HepG2 (cell line): ENCODE measurements around the gene FBXO7. TPM values are rescaled to one million over a fixed set of nuclear protein-coding genes. Genes with fewer than 3 reads are reported as not detected.

Source experiments
- ARNT ChIP-seq: fragments of 450-650 bp; IDR thresholded peaks from 2 replicates; pipeline ENCODE4 v1.6.1; 2017
- CEBPG ChIP-seq: IDR thresholded peaks from 2 replicates; pipeline ENCODE4 v1.6.1; 2016
- FOXO1 ChIP-seq: sonication (generic); formaldehyde crosslinking; IDR thresholded peaks from 2 replicates; pipeline ENCODE4 v1.4.0; 2020; ENCODE audit warnings: missing genetic modification reagents
- HNF4A ChIP-seq: sonication (generic); formaldehyde crosslinking; IDR thresholded peaks from 2 replicates; pipeline ENCODE4 v1.4.0; 2020; ENCODE audit warnings: missing genetic modification reagents
- KDM1A ChIP-seq: IDR thresholded peaks from 2 replicates; pipeline ENCODE4 v1.6.1; 2016; ENCODE audit warnings: missing compliant biosample characterization
- KDM5B ChIP-seq: sonication (generic); formaldehyde crosslinking; IDR thresholded peaks from 2 replicates; pipeline ENCODE4 v1.4.0; 2020; ENCODE audit warnings: missing genetic modification reagents, mild to moderate bottlenecking, borderline replicate concordance
- KMT2B ChIP-seq: IDR thresholded peaks from 2 replicates; pipeline ENCODE4 v1.6.1; 2016; ENCODE audit warnings: missing genetic modification reagents, missing compliant biosample characterization
- MED13 ChIP-seq: sonication (generic); formaldehyde crosslinking; IDR thresholded peaks from 2 replicates; pipeline ENCODE4 v1.5.0; 2020; ENCODE audit warnings: missing genetic modification reagents
- PAWR ChIP-seq: sonication (generic); formaldehyde crosslinking; IDR thresholded peaks from 2 replicates; pipeline ENCODE4 v1.4.0; 2020; ENCODE audit warnings: missing genetic modification reagents, mild to moderate bottlenecking, borderline replicate concordance
- SMARCC2 ChIP-seq: fragments of 450-650 bp; IDR thresholded peaks from 2 replicates; pipeline ENCODE4 v1.6.1; 2017; ENCODE audit warnings: antibody characterized with exemption, mild to moderate bottlenecking
- SP1 ChIP-seq, 2 experiments: fragments of 450-650 bp in 1 of 2; sonication (generic) in 1 of 2; formaldehyde crosslinking in 1 of 2; IDR thresholded peaks; 2 replicates each; pipeline versions ENCODE4 v1.4.0 to v1.6.1; 2016 to 2020; ENCODE audit warnings: missing genetic modification reagents in 1 of 2
- ZNF75D ChIP-seq: sonication (generic); formaldehyde crosslinking; IDR thresholded peaks from 2 replicates; pipeline ENCODE4 v1.8.1; 2023; ENCODE audit warnings: missing genetic modification reagents, mild to moderate bottlenecking, borderline replicate concordance
- polyA plus RNA-seq, 8 experiments: library from polyadenylated mRNA; depleted of rRNA in 3 of 8; stranded (reverse) in 7 of 8; unstranded in 1 of 8; fragments of >200 nt; fragmentation: Illumina TruSeq in 4 of 8; extraction: Trizol in 4 of 8; gene quantifications; 2 replicates each; pipeline versions ENCODE4 v1.2.1 to v1.2.3, GENCODE V29; 2011 to 2016; ENCODE audit warnings: low read depth in 4 of 8, missing spikeins in 1 of 8, mixed read lengths in 1 of 8; ENCODE audit not compliant: insufficient read depth in 1 of 8
- total RNA-seq, 5 experiments: library from RNA; depleted of rRNA; stranded (reverse); fragments of >200 nt; fragmentation: Illumina TruSeq; extraction: Trizol; gene quantifications; 2 replicates each; pipeline ENCODE4 v1.2.3, GENCODE V29; 2016; ENCODE audit warnings: low read depth in 1 of 5
- TF ChIP-seq, protein P1 (sequence below): sonication (generic); formaldehyde crosslinking; IDR thresholded peaks from 2 replicates; pipeline ENCODE4 v1.5.1; 2020; ENCODE audit warnings: mild to moderate bottlenecking, missing genetic modification reagents, borderline replicate concordance
- TF ChIP-seq, protein P2 (sequence below): sonication (generic); formaldehyde crosslinking; IDR thresholded peaks from 2 replicates; pipeline ENCODE4 v1.4.0; 2020; ENCODE audit warnings: mild to moderate bottlenecking, missing genetic modification reagents
- TF ChIP-seq, protein P3 (sequence below), 2 experiments: fragments of 450-650 bp in 1 of 2; sonication (generic) in 1 of 2; formaldehyde crosslinking; IDR thresholded peaks; 2 replicates each; pipeline versions ENCODE4 v1.5.0 to v1.8.0; 2020 to 2022; ENCODE audit warnings: mild to moderate bottlenecking in 1 of 2, missing genetic modification reagents in 1 of 2
- TF ChIP-seq, protein P4 (sequence below): sonication (generic); formaldehyde crosslinking; IDR thresholded peaks from 2 replicates; pipeline ENCODE4 v1.5.0; 2020; ENCODE audit warnings: mild to moderate bottlenecking, missing genetic modification reagents
- TF ChIP-seq, protein P5 (sequence below): sonication (generic); formaldehyde crosslinking; IDR thresholded peaks from 2 replicates; pipeline ENCODE4 v1.9.0; 2021; ENCODE audit warnings: missing genetic modification reagents, borderline replicate concordance

FBXO7 gene
- total and polyA plus RNA-seq, 2 of the 13 experiments (the other 11 are each of a cell fraction or from before 2014, with no cell fraction given): 105 to 172 TPM

DNA sequence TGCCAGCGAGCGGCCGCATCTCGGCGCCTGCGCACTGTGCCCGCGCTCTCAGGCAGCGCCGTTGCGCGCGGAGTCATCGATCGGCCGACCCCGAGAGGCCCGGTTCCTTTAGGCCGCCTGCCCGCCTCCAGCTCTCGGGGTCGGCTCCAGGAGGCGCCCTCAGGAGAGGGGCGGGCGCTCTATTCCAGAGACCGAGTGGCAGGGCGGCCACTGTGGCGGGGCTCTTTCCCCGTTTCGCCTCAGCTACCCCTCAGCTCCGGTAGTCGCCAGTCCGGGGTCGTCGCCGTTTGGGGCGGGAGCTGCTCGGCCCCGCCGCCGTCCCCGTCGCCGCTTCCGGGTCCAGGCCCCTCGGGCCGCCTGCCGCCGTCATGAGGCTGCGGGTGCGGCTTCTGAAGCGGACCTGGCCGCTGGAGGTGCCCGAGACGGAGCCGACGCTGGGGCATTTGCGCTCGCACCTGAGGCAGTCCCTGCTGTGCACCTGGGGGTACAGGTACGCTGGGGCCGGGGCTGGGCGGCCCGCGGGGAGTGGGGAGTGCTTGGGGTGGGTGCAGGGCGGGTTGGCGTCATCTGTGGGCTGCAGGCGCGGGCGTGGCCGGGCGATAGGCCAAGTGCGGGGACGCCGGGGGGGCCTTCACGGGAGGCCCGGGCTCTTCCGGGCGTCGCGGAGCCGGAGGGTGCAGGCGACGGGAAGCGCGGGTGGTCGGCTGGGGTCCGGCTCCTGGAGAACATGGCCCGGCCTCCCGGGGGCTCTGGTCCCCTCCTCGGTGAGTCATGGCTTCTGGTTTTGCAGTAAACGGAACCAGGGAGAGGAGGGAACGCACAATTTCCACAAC, at the start of gene FBXO7 (continued):
- TF ChIP-seq, protein P1, sequence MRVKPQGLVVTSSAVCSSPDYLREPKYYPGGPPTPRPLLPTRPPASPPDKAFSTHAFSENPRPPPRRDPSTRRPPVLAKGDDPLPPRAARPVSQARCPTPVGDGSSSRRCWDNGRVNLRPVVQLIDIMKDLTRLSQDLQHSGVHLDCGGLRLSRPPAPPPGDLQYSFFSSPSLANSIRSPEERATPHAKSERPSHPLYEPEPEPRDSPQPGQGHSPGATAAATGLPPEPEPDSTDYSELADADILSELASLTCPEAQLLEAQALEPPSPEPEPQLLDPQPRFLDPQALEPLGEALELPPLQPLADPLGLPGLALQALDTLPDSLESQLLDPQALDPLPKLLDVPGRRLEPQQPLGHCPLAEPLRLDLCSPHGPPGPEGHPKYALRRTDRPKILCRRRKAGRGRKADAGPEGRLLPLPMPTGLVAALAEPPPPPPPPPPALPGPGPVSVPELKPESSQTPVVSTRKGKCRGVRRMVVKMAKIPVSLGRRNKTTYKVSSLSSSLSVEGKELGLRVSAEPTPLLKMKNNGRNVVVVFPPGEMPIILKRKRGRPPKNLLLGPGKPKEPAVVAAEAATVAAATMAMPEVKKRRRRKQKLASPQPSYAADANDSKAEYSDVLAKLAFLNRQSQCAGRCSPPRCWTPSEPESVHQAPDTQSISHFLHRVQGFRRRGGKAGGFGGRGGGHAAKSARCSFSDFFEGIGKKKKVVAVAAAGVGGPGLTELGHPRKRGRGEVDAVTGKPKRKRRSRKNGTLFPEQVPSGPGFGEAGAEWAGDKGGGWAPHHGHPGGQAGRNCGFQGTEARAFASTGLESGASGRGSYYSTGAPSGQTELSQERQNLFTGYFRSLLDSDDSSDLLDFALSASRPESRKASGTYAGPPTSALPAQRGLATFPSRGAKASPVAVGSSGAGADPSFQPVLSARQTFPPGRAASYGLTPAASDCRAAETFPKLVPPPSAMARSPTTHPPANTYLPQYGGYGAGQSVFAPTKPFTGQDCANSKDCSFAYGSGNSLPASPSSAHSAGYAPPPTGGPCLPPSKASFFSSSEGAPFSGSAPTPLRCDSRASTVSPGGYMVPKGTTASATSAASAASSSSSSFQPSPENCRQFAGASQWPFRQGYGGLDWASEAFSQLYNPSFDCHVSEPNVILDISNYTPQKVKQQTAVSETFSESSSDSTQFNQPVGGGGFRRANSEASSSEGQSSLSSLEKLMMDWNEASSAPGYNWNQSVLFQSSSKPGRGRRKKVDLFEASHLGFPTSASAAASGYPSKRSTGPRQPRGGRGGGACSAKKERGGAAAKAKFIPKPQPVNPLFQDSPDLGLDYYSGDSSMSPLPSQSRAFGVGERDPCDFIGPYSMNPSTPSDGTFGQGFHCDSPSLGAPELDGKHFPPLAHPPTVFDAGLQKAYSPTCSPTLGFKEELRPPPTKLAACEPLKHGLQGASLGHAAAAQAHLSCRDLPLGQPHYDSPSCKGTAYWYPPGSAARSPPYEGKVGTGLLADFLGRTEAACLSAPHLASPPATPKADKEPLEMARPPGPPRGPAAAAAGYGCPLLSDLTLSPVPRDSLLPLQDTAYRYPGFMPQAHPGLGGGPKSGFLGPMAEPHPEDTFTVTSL: no peak
- TF ChIP-seq KDM1A (CRISPR knock-in tag): no peak
- peak; percentile 2; the same call in 1 of the 2 replicates for TF ChIP-seq HNF4A (CRISPR knock-in tag)
- no peak for TF ChIP-seq SMARCC2
- TF ChIP-seq, protein P2, sequence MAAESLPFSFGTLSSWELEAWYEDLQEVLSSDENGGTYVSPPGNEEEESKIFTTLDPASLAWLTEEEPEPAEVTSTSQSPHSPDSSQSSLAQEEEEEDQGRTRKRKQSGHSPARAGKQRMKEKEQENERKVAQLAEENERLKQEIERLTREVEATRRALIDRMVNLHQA (CRISPR knock-in tag): no peak
- TF ChIP-seq KMT2B (CRISPR knock-in tag): peak; percentile 65; the same call in 1 of the 2 replicates
- no peak for TF ChIP-seq ARNT
- TF ChIP-seq, protein P3, sequence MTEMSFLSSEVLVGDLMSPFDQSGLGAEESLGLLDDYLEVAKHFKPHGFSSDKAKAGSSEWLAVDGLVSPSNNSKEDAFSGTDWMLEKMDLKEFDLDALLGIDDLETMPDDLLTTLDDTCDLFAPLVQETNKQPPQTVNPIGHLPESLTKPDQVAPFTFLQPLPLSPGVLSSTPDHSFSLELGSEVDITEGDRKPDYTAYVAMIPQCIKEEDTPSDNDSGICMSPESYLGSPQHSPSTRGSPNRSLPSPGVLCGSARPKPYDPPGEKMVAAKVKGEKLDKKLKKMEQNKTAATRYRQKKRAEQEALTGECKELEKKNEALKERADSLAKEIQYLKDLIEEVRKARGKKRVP (CRISPR knock-in tag; IDR thresholded peaks at IDR 0.05): no peak
- TF ChIP-seq, protein P4, sequence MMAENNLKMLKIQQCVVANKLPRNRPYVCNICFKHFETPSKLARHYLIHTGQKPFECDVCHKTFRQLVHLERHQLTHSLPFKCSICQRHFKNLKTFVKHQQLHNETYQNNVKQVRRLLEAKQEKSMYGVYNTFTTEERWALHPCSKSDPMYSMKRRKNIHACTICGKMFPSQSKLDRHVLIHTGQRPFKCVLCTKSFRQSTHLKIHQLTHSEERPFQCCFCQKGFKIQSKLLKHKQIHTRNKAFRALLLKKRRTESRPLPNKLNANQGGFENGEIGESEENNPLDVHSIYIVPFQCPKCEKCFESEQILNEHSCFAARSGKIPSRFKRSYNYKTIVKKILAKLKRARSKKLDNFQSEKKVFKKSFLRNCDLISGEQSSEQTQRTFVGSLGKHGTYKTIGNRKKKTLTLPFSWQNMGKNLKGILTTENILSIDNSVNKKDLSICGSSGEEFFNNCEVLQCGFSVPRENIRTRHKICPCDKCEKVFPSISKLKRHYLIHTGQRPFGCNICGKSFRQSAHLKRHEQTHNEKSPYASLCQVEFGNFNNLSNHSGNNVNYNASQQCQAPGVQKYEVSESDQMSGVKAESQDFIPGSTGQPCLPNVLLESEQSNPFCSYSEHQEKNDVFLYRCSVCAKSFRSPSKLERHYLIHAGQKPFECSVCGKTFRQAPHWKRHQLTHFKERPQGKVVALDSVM: peak; percentile 67; the same call in 1 of the 2 replicates
- TF ChIP-seq KDM5B (CRISPR knock-in tag): peak; percentile 93
- 0 out of 2 replicates have a peak, but pooled peaks have one; percentile 13 for TF ChIP-seq MED13 (CRISPR knock-in tag)
- TF ChIP-seq PAWR (CRISPR knock-in tag): no peak
- no peak; the same call in 1 of the 2 replicates for TF ChIP-seq CEBPG
- TF ChIP-seq ZNF75D (CRISPR knock-in tag): peak; percentile 26; the same call in 1 of the 2 replicates
- TF ChIP-seq, protein P5, sequence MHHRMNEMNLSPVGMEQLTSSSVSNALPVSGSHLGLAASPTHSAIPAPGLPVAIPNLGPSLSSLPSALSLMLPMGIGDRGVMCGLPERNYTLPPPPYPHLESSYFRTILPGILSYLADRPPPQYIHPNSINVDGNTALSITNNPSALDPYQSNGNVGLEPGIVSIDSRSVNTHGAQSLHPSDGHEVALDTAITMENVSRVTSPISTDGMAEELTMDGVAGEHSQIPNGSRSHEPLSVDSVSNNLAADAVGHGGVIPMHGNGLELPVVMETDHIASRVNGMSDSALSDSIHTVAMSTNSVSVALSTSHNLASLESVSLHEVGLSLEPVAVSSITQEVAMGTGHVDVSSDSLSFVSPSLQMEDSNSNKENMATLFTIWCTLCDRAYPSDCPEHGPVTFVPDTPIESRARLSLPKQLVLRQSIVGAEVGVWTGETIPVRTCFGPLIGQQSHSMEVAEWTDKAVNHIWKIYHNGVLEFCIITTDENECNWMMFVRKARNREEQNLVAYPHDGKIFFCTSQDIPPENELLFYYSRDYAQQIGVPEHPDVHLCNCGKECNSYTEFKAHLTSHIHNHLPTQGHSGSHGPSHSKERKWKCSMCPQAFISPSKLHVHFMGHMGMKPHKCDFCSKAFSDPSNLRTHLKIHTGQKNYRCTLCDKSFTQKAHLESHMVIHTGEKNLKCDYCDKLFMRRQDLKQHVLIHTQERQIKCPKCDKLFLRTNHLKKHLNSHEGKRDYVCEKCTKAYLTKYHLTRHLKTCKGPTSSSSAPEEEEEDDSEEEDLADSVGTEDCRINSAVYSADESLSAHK (CRISPR knock-in tag): no peak; the same call in 1 of the 2 replicates
- TF ChIP-seq SP1 (IDR thresholded peaks at IDR 0.05): no peak
- peak; percentile 31; the same call in 1 of the 2 replicates for TF ChIP-seq SP1 (CRISPR knock-in tag; IDR thresholded peaks at IDR 0.05)
- TF ChIP-seq FOXO1 (CRISPR knock-in tag): no peak
